Measurements from ENCODE around the gene TEPSIN.
A peak's percentile ranks its signal among the peaks of the same experiment; 100 is the strongest.

The TEPSIN gene

GRCh38 chr17:81249223-81250040, 10.6 kb upstream of the TEPSIN start:
- DNase-seq, result no peak

GRCh38 chr17:81248649-81249048, 9.8 kb upstream of the TEPSIN start:
- no peak for DNase-seq

GRCh38 chr17:81247339-81247990, 8.6 kb upstream of the TEPSIN start:
- no peak for DNase-seq

GRCh38 chr17:81246679-81247338, 8.0 kb upstream of the TEPSIN start:
- no peak for DNase-seq

GRCh38 chr17:81246343-81246670, 7.5 kb upstream of the TEPSIN start:
- DNase-seq, result no peak

- no peak for DNase-seq
Observed at GRCh38 chr17:81245665-81246342, 6.9 kb upstream of the TEPSIN start.

- DNase-seq, result no peak
Observed at GRCh38 chr17:81245024-81245664, 6.3 kb upstream of the TEPSIN start.

GRCh38 chr17:81244358-81245023, 5.6 kb upstream of the TEPSIN start:
- DNase-seq, result no peak

- no peak for DNase-seq
Observed at GRCh38 chr17:81243333-81243664, 4.4 kb upstream of the TEPSIN start.

- DNase-seq, result no peak
Observed at GRCh38 chr17:81242421-81243332, 3.8 kb upstream of the TEPSIN start.

- DNase-seq, result peak; percentile 70
Observed at GRCh38 chr17:81241648-81242420, 3.0 kb upstream of the TEPSIN start.

- DNase-seq, result no peak
Observed at GRCh38 chr17:81241203-81241602, 2.3 kb upstream of the TEPSIN start.

- no peak for DNase-seq
Observed at GRCh38 chr17:81240761-81241160, 1.9 kb upstream of the TEPSIN start.

GRCh38 chr17:81239714-81240555, 1.1 kb upstream of the TEPSIN start:
- no peak for DNase-seq

GRCh38 chr17:81238490-81238814, 403 bp downstream of the TEPSIN start:
- no peak for DNase-seq

GRCh38 chr17:81237591-81238489, 1.0 kb downstream of the TEPSIN start:
- no peak for DNase-seq

- no peak for DNase-seq
Observed at GRCh38 chr17:81236784-81237183, 2.1 kb downstream of the TEPSIN start.

Measured in activated T-cell treated with anti-CD3 and anti-CD28 coated beads, Interleukin-2, amount 50 U/mL, for 1 hour (primary cell).